HEK293 (cell line): Measurements from ENCODE around the gene ZNF771.

Source experiments
- GLI4 ChIP-seq: fragments of 450-650 bp; formaldehyde crosslinking; IDR thresholded peaks from 2 replicates; pipeline ENCODE4 v1.5.1; 2016; ENCODE audit warnings: missing biosample characterization, missing genetic modification characterization
- HOXA7 ChIP-seq: sonication (generic); formaldehyde crosslinking; IDR thresholded peaks from 2 replicates; pipeline ENCODE4 v1.8.1; 2022; ENCODE audit warnings: missing genetic modification reagents, borderline replicate concordance
- KLF8 ChIP-seq: fragments of 450-650 bp; formaldehyde crosslinking; IDR thresholded peaks from 2 replicates; pipeline ENCODE4 v1.5.1; 2016; ENCODE audit warnings: missing biosample characterization, missing genetic modification characterization
- OSR2 ChIP-seq: fragments of 450-650 bp; formaldehyde crosslinking; IDR thresholded peaks from 2 replicates; pipeline ENCODE4 v1.5.1; 2016; ENCODE audit warnings: missing biosample characterization, missing genetic modification characterization
- OVOL3 ChIP-seq: fragments of 450-650 bp; formaldehyde crosslinking; IDR thresholded peaks from 2 replicates; pipeline ENCODE4 v1.5.1; 2016; ENCODE audit warnings: missing biosample characterization, missing genetic modification characterization
- SCRT2 ChIP-seq: fragments of 450-650 bp; formaldehyde crosslinking; IDR thresholded peaks from 2 replicates; pipeline ENCODE4 v1.5.1; 2016; ENCODE audit warnings: missing biosample characterization, missing genetic modification characterization
- SP2 ChIP-seq: fragments of 450-650 bp; formaldehyde crosslinking; IDR thresholded peaks from 2 replicates; pipeline ENCODE4 v1.5.1; 2016; ENCODE audit warnings: missing biosample characterization, missing genetic modification characterization
- SP3 ChIP-seq: fragments of 450-650 bp; formaldehyde crosslinking; IDR thresholded peaks from 2 replicates; pipeline ENCODE4 v1.5.1; 2016; ENCODE audit warnings: missing biosample characterization, missing genetic modification characterization
- TCF7L2 ChIP-seq: IDR thresholded peaks from 2 replicates; pipeline ENCODE4 v1.6.1; 2011; ENCODE audit warnings: low read depth, mild to moderate bottlenecking, inconsistent platforms, low read length, moderate library complexity, borderline replicate concordance
- TRIM28 ChIP-seq: IDR thresholded peaks from 2 replicates; pipeline ENCODE4 v1.6.1; 2011; ENCODE audit warnings: low read length, control low read depth, borderline replicate concordance
- ZBTB20 ChIP-seq: fragments of 450-650 bp; formaldehyde crosslinking; IDR thresholded peaks from 2 replicates; pipeline ENCODE4 v1.5.1; 2016; ENCODE audit warnings: missing biosample characterization, missing genetic modification characterization
- ZBTB48 ChIP-seq: fragments of 450-650 bp; formaldehyde crosslinking; IDR thresholded peaks from 2 replicates; pipeline ENCODE4 v1.5.1; 2016; ENCODE audit warnings: missing biosample characterization, missing genetic modification characterization
- ZBTB7A ChIP-seq: fragments of 450-650 bp; formaldehyde crosslinking; IDR thresholded peaks from 2 replicates; pipeline ENCODE4 v1.5.1; 2016; ENCODE audit warnings: low read depth, missing biosample characterization, missing genetic modification characterization
- ZFP69B ChIP-seq: fragments of 450-650 bp; formaldehyde crosslinking; IDR thresholded peaks from 2 replicates; pipeline ENCODE4 v1.5.1; 2016; ENCODE audit warnings: missing biosample characterization, missing genetic modification characterization
- ZNF202 ChIP-seq: fragments of 450-650 bp; formaldehyde crosslinking; IDR thresholded peaks from 2 replicates; pipeline ENCODE4 v1.5.1; 2016; ENCODE audit warnings: missing biosample characterization, missing genetic modification characterization, borderline replicate concordance
- ZNF26 ChIP-seq: fragments of 450-650 bp; formaldehyde crosslinking; IDR thresholded peaks from 2 replicates; pipeline ENCODE4 v1.5.1; 2016; ENCODE audit warnings: missing biosample characterization, missing genetic modification characterization
- ZNF302 ChIP-seq: fragments of 450-650 bp; formaldehyde crosslinking; IDR thresholded peaks from 2 replicates; pipeline ENCODE4 v1.5.1; 2016; ENCODE audit warnings: missing biosample characterization, missing genetic modification characterization, low read depth
- ZNF335 ChIP-seq: fragments of 450-650 bp; formaldehyde crosslinking; conservative IDR thresholded peaks from 2 replicates; pipeline ENCODE4 v1.5.1; 2016; ENCODE audit warnings: missing biosample characterization, missing genetic modification characterization
- ZNF426 ChIP-seq: fragments of 450-650 bp; formaldehyde crosslinking; IDR thresholded peaks from 2 replicates; pipeline ENCODE4 v1.5.1; 2017; ENCODE audit warnings: missing biosample characterization, missing genetic modification characterization, mild to moderate bottlenecking, inconsistent platforms, moderate library complexity
- ZNF433 ChIP-seq: fragments of 450-650 bp; formaldehyde crosslinking; IDR thresholded peaks from 2 replicates; pipeline ENCODE4 v1.5.1; 2016; ENCODE audit warnings: missing biosample characterization, missing genetic modification characterization, low read depth
- ZNF514 ChIP-seq: fragments of 450-650 bp; formaldehyde crosslinking; IDR thresholded peaks from 2 replicates; pipeline ENCODE4 v1.5.1; 2016; ENCODE audit warnings: missing biosample characterization, missing genetic modification characterization
- ZNF529 ChIP-seq: fragments of 450-650 bp; formaldehyde crosslinking; IDR thresholded peaks from 2 replicates; pipeline ENCODE4 v1.5.1; 2017; ENCODE audit warnings: missing genetic modification characterization, missing biosample characterization; ENCODE audit not compliant: insufficient replicate concordance
- ZNF544 ChIP-seq: fragments of 450-650 bp; formaldehyde crosslinking; IDR thresholded peaks from 2 replicates; pipeline ENCODE4 v1.5.0; 2017; ENCODE audit warnings: missing biosample characterization, missing genetic modification characterization
- ZNF747 ChIP-seq: fragments of 450-650 bp; formaldehyde crosslinking; IDR thresholded peaks from 2 replicates; pipeline ENCODE4 v1.5.1; 2016; ENCODE audit warnings: missing biosample characterization, missing genetic modification characterization
- ZNF768 ChIP-seq: fragments of 450-650 bp; formaldehyde crosslinking; IDR thresholded peaks from 2 replicates; pipeline ENCODE4 v1.5.1; 2018; ENCODE audit warnings: missing biosample characterization, mild to moderate bottlenecking, missing genetic modification characterization
- ZNF776 ChIP-seq: fragments of 450-650 bp; formaldehyde crosslinking; IDR thresholded peaks from 2 replicates; pipeline ENCODE4 v1.5.0; 2017; ENCODE audit warnings: missing biosample characterization, missing genetic modification characterization, borderline replicate concordance
- ZNF843 ChIP-seq: fragments of 450-650 bp; formaldehyde crosslinking; IDR thresholded peaks from 2 replicates; pipeline ENCODE4 v1.5.1; 2016; ENCODE audit warnings: missing biosample characterization, missing genetic modification characterization
- ZSCAN30 ChIP-seq: fragments of 450-650 bp; IDR thresholded peaks from 2 replicates; pipeline ENCODE4 v1.5.1; 2018; ENCODE audit warnings: missing biosample characterization, mild to moderate bottlenecking, missing genetic modification characterization, moderate library complexity
- TF ChIP-seq, protein P1 (sequence below): fragments of 450-650 bp; formaldehyde crosslinking; IDR thresholded peaks from 2 replicates; pipeline ENCODE4 v1.5.1; 2016; ENCODE audit warnings: missing biosample characterization, missing genetic modification characterization, borderline replicate concordance
- TF ChIP-seq, protein P2 (sequence below): fragments of 450-650 bp; formaldehyde crosslinking; IDR thresholded peaks from 2 replicates; pipeline ENCODE4 v1.5.1; 2016; ENCODE audit warnings: missing biosample characterization, missing genetic modification characterization
- TF ChIP-seq, protein P3 (sequence below): fragments of 450-650 bp; formaldehyde crosslinking; IDR thresholded peaks from 2 replicates; pipeline ENCODE4 v1.5.1; 2016; ENCODE audit warnings: missing biosample characterization, missing genetic modification characterization
- TF ChIP-seq, protein P4 (sequence below): fragments of 450-650 bp; formaldehyde crosslinking; IDR thresholded peaks from 2 replicates; pipeline ENCODE4 v1.5.1; 2017; ENCODE audit warnings: missing biosample characterization, missing genetic modification characterization

Gene ZNF771

DNA sequence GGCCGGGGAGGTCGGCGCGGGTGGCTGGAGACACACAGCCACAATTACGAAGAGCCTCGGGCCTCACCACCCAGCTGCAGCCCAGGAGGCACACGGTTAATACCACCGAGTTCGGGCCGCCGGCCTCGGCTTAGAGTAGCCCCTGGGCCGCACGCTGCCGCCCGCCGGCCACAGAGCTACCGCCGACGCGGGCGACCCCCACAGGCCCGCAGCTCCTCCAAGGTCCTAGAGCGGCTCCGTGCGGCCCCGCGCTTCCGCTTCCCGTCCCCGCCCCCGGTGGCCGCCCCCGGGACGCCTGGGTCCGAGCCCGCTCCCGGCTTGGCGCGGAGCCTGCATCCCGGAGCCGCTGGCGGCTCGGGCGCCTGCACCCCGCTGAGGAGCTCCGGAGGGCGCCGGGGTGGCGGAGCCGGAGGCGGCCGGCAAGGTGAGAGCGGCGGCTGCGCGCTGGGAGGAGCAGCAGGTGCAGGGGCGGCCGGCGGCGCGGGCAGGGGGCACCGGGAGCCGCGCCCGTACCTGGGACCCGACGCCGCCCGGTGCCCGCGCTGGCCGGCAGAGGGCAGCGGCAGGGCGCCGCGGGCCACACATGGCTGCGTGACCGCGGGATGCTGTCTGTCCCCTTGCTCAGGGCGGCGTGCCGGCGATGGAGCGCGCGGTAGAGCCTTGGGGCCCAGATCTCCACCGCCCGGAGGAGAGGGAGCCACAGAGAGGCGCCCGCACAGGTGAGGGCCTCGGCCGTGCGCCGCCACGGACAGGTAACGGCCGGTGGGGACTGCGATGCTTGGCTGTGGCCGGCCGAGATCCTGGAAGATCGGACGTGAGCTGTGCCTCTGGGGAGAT, 12.0 kb upstream of the ZNF771 start, which contains the start of gene ZNF48 (continued):
- TF ChIP-seq ZNF26 (tag by site-specific recombination) (no peak), ZBTB48 (tag by site-specific recombination) (no peak; the same call in 1 of the 2 replicates), ZNF335 (tag by site-specific recombination) (no peak), ZNF302 (tag by site-specific recombination) (no peak), SP3 (peak; percentile 84), OVOL3 (tag by site-specific recombination) (peak; percentile 42; the same call in 1 of the 2 replicates), SP2 (peak; percentile 72), SCRT2 (tag by site-specific recombination) (peak; percentile 44; the same call in 1 of the 2 replicates), ZNF747 (tag by site-specific recombination) (no peak), ZNF529 (no peak), ZBTB7A (peak; percentile 54; the same call in 1 of the 2 replicates), HOXA7 (no peak), ZSCAN30 (tag by site-specific recombination) (peak; percentile 92), ZNF514 (no peak), ZNF544 (tag by site-specific recombination) (no peak), OSR2 (tag by site-specific recombination) (peak; percentile 53), TCF7L2 (no peak), TRIM28 (no peak), ZFP69B (peak; percentile 69), ZBTB20 (tag by site-specific recombination) (peak; percentile 70; the same call in 1 of the 2 replicates), ZNF776 (no peak), ZNF433 (no peak), ZNF202 (tag by site-specific recombination) (no peak), GLI4 (tag by site-specific recombination) (0 out of 2 replicates have a peak, but pooled peaks have one; percentile 29), ZNF768 (tag by site-specific recombination) (peak; percentile 42; the same call in 1 of the 2 replicates), KLF8 (tag by site-specific recombination) (peak; percentile 94), ZNF426 (tag by site-specific recombination) (no peak), ZNF843 (tag by site-specific recombination) (0 out of 2 replicates have a peak, but pooled peaks have one; percentile 55)
- TF ChIP-seq, protein P1, sequence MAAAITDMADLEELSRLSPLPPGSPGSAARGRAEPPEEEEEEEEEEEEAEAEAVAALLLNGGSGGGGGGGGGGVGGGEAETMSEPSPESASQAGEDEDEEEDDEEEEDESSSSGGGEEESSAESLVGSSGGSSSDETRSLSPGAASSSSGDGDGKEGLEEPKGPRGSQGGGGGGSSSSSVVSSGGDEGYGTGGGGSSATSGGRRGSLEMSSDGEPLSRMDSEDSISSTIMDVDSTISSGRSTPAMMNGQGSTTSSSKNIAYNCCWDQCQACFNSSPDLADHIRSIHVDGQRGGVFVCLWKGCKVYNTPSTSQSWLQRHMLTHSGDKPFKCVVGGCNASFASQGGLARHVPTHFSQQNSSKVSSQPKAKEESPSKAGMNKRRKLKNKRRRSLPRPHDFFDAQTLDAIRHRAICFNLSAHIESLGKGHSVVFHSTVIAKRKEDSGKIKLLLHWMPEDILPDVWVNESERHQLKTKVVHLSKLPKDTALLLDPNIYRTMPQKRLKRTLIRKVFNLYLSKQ, result no peak
- TF ChIP-seq, protein P2, sequence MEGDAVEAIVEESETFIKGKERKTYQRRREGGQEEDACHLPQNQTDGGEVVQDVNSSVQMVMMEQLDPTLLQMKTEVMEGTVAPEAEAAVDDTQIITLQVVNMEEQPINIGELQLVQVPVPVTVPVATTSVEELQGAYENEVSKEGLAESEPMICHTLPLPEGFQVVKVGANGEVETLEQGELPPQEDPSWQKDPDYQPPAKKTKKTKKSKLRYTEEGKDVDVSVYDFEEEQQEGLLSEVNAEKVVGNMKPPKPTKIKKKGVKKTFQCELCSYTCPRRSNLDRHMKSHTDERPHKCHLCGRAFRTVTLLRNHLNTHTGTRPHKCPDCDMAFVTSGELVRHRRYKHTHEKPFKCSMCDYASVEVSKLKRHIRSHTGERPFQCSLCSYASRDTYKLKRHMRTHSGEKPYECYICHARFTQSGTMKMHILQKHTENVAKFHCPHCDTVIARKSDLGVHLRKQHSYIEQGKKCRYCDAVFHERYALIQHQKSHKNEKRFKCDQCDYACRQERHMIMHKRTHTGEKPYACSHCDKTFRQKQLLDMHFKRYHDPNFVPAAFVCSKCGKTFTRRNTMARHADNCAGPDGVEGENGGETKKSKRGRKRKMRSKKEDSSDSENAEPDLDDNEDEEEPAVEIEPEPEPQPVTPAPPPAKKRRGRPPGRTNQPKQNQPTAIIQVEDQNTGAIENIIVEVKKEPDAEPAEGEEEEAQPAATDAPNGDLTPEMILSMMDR (tag by site-specific recombination), result peak; percentile 94
- TF ChIP-seq, protein P3, sequence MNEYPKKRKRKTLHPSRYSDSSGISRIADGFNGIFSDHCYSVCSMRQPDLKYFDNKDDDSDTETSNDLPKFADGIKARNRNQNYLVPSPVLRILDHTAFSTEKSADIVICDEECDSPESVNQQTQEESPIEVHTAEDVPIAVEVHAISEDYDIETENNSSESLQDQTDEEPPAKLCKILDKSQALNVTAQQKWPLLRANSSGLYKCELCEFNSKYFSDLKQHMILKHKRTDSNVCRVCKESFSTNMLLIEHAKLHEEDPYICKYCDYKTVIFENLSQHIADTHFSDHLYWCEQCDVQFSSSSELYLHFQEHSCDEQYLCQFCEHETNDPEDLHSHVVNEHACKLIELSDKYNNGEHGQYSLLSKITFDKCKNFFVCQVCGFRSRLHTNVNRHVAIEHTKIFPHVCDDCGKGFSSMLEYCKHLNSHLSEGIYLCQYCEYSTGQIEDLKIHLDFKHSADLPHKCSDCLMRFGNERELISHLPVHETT (tag by site-specific recombination), result peak; percentile 84
- TF ChIP-seq, protein P4, sequence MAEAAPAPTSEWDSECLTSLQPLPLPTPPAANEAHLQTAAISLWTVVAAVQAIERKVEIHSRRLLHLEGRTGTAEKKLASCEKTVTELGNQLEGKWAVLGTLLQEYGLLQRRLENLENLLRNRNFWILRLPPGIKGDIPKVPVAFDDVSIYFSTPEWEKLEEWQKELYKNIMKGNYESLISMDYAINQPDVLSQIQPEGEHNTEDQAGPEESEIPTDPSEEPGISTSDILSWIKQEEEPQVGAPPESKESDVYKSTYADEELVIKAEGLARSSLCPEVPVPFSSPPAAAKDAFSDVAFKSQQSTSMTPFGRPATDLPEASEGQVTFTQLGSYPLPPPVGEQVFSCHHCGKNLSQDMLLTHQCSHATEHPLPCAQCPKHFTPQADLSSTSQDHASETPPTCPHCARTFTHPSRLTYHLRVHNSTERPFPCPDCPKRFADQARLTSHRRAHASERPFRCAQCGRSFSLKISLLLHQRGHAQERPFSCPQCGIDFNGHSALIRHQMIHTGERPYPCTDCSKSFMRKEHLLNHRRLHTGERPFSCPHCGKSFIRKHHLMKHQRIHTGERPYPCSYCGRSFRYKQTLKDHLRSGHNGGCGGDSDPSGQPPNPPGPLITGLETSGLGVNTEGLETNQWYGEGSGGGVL, result peak; percentile 58
